Stimulated activated CD4-positive, alpha-beta T cell treated with anti-CD3 and anti-CD28 coated beads, Interleukin-1b, Interleukin-23, amount 100 ng/mL, for 1 hour (primary cell): ENCODE results near the gene PTN.
"Not testable (repeated sequence)": the region's sequence is repeated elsewhere in the genome, so short reads cannot be mapped to it uniquely, and the experiment has no call there.

Experiments
- DNase-seq, 2 donors: peaks; one replicate each; pipeline ENCODE4 v3.0.0-alpha.2; 2020; ENCODE audit warnings: low read depth in 2 of 2

PTN gene

DNA sequence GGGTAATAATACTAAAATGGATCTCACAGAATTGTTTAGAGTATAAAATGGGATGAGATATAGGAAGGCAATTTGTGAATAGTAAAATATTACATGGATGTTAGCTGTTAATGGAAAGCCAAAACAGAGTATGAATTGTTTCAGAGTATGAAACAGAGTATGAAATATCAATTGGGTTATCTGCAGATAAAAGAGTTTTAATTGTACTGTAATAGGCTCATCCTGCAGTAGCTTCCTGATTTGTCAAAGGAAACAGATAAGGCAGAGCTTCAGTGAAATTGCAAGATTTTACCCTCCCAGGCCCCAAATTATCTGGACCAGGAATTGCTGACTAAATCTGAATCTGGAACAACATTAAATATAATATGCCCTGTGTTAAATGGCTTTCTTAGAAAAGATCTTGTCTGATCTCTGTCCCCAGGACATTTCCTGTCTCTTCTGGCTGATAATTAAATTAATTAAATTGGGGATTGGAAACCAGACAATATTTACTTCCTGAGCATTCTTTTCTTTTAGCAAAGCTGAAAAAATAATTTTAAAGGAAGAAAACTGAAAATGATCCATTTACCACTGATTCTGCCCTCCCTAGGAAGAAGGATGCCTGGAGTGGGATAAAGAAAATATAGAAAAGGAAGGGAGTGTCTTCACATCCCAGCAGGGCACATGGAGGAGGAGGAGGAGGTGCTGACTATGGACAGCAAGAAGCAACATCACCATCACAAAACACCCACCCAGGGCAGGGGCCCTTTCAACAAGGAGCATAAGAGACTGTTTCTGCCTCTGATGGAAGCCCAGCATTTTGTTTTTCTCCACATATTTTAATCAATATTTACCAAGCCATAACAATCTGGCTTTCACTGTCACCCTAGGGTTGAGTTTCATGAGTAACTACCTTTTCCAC, 18.5 kb downstream of the PTN start:
- DNase-seq, result no peak

DNA sequence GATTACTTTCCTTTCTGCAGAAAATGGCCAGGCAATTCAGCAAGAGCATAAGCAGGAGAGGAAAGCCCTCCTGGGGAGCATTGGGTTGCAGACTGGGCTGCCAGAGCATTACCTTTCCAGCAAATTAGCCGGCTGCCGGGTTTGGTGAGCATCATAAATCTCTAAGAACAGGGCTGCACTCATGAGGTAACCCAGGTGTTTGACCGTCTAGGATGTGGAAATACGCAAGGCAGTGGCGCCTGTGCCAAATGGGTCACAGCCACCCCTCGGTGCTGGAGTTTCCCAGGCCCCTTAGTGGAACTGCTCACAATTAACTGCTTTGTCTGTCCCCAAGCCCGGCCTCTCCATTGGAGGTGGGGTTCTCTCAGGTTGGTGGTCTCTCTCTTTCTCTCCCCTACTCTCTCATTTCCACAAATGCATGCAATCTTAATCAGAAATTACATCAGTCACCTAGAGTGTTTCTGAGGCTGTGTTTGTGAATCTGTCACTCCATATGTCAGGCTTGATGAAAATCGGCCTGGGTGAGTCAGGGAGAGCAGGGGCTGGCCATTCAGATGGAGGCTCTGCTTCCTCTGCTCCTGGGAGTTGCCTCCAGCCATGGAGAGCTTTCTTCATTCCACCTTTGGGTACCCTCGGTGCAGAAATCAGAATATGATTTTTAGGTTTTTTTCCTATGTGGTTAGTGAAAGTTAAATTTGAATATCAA, 26.7 kb downstream of the PTN start:
- DNase-seq, result no peak

DNA sequence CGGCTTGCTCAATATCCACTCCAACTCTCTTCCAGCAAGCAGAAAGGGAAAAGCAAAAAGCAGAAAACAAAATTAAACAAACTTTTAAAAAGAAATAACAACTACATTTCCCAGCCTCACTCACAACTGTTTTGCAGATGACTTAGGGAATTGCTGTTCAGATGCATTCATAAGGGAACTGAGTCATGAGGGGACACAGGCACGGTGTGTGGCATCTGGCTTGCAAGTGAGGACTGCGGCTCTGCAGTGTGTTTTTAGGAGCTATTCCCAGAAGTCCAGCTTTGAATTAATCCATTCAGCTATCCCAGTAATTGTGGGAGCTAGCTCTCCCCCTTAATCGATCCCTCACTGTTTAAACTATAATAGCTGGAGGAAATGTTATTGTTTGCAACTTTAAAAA, 30.3 kb downstream of the PTN start:
- no peak for DNase-seq

DNA sequence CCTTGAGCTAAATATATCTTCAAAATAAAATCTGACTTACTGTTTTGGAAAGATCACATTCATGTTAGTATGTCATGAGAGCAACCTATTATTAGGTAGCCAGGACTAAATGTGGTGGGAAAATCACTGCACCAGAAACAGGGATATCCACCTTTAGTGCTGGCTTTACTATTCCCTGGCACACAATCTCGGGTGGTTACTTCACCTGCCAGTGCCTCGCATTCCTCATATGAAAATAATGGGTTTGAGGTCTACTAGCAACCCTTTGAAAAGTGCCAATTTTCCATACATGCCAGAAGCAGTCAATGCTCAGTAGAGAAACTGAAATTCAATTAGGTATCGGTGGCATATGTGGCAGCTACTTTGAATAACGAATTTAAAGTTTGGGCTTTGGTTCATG, 36.8 kb downstream of the PTN start:
- no peak for DNase-seq

DNA sequence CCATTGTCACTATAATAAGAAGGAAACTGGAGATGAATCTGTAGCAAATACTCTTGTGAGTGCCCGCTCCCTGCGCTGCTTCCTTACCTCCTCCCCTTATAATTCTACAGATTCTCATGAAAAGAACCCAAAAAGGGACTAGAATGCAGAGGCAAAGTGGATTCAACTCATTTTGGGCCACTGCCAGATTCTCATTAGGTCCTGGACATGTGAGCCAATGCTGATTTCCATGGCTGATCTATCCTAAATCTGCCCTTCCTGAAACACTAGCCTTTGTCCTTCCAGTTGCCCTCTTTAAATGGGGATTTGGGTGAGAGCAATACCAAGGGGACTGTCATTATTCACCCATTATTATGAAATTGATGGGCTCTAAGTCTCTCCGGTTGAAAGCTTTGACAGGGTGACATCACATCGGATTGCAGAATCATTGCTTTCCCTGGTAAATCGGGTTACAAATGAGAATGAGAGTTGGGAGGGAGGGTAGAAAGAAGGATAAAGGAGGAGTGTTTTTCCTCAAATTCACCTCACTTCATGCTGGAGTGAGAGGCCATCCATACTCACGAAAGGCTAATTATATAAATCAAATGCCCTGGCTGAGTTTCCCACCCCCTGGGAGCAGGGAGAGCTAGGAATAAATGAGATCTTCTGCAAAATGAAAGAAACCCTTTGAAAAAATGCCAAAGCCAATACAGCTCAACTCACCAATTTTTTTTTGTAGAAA, 37.5 kb downstream of the PTN start:
- DNase-seq, result no peak

DNA sequence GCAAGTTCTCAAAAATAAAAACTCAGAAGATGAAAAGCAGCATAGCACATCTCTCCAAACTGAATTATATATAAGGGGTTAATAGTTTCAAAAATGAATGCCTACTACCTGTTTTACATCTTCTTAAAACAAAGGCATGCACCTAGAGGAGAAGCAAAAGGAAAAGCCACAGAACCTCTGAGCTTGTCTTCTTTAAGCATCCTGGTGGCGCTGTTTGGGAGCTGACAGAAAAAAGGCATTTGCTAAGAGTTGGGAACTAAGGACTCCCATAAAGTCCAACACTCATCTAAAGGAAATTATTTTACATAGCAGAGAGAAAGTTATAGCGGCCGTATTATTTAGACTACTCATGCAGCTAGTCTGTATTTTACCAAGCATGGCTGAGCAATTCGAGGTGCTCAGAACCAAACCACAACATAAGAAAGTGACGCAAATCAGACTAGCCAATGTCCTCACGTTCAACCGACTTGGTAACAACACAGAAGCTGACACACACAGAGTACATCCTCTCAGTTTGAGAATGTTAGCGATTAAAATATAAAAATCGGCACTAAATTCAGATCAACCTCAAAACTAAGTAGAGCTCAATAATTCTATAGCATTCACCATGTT, 38.8 kb downstream of the PTN start:
- DNase-seq, result no peak

DNA sequence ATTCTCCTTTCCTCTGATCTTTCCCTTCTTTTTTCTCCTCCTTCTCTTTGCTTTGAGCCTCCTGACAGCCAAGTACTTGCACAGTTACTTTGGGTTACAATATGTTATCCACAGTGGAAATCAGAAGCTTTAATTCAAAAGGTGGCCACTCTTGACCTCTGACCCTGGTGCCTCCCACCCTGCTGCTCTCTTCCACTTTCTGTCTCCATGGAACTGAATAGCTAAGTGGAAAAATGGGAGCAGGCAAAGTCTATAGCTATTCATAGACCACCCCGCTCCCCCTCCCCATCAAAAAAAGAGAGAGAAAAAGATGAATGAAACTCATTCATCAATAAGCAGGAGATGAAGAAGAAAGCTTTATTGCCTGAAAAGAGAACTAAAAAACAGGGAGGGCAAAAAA, 39.4 kb downstream of the PTN start:
- DNase-seq, result no peak

DNA sequence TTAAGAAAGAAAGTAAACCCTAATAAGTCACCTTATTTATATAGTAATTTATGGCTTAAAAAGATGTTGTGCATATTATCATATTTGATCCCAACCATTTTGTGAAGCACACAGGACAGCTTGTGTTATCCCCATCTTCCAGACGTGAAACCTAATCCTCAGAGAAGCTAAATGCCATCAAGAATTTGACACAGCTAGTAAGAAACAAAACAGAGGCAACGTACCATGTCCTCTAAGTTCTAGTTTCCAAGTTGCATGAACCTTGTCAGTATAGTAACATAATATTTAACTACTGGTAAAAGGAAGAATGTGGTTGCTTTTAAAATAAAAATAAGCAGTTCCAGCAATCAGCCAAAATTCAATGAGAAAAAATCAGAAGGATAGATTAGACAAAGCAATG, 41.5 kb downstream of the PTN start:
- DNase-seq, result no peak

DNA sequence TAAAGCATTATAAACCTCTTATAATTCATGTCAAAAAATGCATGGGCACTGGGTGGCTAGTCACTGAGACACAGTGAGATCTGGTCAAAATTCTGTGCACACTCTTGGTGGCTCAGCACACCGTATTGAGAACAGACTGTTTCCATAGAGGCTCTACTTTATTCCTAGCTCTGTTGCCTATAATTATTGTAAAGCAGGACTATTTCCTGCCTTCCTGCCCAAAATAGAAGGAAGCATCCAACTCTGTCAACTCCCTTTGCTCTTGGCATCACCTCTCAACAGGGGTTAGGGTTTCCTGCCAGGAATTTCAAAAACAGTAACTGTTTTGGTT, 45.1 kb downstream of the PTN start:
- DNase-seq, result no peak

DNA sequence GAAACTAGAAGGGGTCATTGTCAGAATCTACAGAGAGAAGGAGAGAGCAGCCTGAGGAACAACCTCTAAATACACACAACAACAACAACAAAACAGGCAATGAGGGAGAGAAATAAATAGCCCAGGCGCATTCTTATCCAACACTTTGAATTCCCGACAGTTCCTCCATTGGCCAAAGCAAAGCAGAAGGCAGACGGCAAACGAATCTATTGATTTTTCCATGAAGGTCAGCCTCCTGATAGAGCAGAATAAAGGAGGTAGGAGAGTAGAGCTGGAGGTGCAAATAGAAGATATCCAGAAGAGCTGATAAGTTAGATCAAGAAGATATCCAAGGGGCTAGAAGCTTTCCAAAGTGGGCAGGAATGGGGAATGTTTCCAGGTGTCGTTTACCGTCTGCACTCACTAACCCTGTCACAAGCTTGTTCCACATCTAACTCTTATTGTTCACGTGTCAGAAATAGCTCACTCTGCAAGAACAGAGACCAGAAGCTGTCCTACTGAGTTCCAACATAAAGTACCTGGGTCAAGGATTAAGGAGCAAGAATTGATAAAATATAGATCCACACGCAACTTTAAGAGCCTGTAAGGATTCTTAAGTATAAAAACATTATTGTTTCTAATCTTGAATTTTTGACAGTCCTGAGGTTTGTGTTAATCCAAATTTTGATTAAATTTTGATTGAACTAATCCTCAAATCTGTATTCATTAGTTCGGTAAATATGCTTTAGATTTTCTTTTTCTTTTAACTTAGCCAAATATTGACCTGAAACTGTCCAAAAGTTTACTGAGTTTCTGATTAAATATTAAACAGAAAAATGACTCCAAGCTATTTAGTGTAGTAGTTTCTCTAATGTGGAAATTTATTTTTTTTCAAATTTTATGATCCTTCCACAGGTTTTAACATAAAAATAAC, 45.7 kb downstream of the PTN start:
- no peak for DNase-seq

DNA sequence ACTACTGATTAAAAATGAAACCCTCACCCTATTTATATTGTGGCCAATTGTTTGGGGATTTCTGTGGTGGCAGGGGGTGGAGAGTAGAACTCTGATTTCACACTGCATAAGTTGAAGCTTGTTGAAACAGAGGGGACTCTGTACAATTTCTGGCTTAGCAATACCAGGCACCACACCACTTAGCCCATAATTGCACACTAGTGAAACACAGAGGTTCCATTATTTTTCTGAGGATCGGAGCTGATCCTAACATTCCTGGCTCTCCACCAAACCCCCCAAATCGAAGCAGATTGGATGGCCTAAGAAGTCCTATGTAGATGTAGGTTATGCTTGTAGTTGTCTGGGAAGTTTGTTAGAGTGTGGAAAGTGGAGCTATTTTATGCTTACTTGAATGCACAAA, 47.0 kb downstream of the PTN start:
- no peak for DNase-seq

DNA sequence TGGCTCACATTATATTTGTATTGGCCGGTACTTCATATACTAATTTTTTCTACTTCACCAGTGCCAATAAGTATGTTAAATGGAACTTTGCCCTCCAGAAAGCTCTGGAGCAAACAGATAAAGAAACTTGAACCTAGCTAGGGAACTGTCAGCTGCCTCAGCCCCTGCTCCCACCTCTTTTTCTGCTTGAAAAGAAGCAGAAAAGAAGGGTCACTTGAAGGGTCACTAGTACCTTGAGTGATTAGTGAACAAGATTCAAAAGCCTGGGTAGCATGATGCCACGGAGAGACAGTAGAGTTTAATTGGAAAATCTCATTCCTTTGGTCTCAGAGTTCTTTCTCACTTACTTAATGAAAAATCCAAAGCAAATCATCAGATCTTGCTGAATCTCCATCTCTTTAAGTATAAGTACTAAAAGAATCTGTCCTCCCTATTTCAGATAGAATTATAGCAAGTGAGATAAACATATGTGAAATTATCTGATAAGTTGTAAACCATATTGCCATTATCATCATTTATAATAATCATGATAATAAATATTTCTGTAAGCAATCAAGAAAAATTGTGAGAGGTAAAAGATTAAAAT, 47.7 kb downstream of the PTN start:
- DNase-seq, result no peak

DNA sequence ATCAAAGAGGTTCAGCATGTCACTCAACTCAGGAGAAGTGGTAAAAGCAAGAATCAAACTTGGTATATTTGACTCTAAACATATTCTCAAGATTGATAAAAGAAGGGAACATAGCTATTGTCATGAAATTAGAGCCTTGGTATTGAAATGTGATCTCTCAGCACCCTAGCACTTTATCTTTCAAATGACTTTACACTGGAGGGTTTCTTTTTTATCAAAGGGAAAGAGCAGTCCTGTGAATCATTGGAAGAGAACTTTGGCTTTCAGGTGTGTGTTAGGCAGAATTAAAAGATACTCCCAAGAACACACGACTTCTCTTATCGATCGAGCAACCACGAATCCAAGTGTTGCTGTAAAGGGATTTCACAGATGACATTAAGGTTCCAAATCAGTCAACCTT, 54.4 kb downstream of the PTN start:
- no peak for DNase-seq

DNA sequence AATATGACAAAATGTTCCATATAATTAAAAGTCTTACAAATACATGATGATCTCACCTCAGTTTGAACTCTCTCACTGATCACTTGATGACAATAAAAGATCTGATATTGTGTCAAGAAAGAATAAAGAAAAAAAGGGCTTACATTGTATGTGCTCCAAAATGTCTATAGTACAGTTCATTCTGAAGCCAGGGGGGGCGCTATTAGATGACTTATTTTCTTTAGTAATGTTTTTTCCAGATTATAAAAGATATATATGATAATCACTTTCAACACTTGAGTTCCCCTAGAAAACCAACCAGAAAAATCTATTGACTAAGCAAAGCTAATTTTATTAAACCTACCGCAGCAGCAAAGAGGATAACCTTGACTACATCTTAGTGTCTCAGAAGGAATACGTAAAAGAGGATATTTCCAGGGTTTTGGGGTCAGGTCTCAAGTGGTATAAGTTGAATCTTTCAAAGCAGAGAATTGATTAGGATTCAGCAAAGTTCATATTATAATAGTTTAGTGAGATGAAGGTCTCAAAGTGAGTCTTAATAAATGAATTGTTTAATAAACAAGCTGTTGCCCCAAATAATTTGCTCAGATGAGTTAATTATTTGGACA, 55.8 kb downstream of the PTN start:
- no peak for DNase-seq

DNA sequence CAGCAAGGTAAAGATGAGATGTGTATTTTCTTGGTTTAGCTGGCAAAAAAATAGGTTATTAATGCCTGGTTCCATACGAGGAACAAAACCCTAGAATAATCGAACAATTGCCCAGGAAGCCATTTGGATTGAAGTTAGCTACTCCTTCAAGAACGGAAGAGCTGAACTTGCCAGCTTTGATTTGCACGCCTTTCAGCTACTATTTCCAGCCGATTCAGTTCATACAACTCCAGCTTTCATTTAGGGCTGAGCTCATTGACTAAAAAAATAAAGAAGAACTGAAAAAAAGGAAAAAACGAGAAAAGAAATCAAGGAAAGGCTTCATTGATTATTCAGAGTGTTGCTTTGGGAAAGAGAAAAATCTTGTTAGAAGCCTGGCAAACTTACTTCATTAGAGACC, 60.4 kb downstream of the PTN start:
- DNase-seq, result no peak

DNA sequence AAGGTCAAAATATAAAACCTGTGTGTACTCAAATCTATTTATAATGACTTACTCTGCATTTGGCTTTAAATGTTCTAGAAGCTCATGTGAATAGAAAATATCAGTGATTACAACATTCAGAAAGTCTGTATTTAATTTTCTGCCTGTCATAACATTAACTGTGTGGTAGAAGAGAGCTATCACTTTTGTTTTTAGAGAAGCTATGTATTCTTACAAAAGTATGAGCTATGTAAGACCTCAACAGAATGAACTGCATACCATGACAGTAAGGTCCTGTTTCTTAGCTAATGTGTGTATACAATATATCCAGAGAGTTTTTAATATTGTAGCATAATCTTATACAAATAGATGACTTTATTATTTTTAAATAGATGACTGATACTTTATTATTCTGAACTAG, 61.5 kb downstream of the PTN start:
- DNase-seq, result no peak

DNA sequence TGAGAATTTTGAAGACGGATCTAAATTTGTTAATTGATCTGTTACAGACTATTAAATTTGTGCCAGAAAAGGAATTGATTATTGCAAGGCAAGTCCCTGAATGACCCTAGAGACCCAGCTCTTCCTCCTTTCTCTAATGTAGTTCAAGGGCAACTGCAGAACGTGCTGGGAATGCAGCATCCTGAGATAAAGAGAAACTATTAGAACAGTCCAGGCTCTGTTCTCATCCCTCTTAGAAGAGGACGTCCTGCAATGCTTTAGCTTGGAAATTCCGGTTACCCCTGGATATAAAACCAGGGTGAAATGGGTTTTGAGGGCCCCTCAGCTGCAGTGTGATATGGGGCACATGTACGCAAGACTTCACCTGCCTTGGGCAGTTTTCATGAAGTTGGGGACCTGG, 67.3 kb downstream of the PTN start:
- DNase-seq, result no peak

DNA sequence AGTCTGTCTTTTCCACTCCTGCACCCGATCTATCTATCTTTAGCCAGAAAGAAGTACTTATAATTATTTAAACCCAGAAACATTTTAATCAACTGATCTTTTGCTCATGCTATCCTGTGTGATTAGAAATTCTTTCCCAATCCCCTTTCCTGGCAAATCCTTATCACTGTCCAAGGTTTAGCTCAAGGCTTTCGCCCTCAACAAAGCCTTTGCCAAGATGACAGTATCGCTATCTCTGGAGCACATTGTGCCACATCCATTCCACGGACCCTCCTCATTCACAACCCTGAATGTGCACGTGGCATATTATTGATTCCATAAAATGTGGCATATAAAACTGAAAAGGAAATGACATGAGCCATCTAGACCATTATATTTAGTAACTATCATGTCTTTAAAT, 71.3 kb downstream of the PTN start:
- DNase-seq, result no peak

DNA sequence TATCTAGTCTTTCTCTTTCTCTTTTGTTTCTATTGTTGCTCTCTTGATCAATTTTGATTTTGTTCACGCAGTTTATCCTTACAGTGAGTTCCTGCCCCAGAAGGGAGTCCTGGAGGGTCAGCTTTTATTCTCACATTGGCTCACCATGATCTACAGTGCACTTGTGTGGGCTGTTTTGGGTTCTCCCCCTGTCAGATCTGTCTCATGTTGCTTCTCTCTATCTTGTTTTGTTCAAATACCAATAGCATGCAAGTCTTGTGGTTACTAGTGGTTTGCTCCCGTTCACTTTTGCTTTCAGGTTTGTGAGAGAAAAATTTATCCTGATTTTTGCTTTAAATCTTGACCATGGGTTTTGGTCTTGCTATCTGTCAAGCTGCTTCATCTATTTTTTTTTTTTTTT, 74.3 kb downstream of the PTN start:
- no peak for DNase-seq

DNA sequence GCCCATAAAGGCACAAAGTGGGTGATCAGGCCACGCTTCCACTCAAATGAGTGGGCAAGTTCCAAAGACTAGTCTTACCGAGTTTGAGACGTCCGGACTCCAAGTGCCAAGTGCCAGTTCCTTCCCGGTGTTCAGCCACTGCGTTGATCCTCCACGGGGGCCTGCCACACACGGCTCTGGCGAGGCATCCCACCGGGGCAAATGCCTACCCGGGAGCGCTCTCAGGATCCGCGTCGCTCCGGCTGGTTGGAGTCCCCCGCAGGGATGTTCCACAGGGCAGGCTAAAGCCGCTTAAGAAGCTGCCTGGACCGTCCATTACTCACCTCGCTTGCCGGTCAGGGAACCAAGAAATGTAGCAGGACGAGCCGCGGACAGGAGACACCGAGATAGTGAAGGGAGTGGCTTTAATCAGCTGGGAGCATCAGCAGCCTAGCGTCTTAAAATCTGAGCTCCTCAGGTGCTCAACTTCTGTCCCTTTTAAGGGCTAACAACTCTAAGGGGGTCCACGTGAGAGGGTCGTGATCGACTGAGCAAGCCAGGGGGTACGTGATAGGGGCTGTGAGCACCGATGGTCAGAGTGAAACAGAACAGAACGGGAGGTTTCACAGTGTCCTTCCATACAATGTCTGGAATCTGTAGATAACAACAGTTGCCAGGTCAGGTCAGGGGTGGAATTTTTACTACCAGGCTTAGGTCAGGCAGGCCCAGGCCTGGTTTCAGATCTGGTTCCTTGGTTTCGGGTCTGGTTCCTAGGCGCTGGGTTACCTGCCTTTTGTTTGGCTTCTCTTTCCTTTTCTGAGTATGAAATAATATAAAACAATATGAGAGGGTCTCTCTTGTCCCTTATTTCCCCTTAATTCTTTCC, 75.3 kb downstream of the PTN start:
- not testable (repeated sequence) for DNase-seq
